Measurements from ENCODE around the gene NIM1K.

- TF ChIP-seq CTCF (IDR thresholded peaks at IDR 0.05; ENCODE audit: insufficient read depth, low read length) (no peak), GABPA (IDR thresholded peaks at IDR 0.05; ENCODE audit: low read depth) (no peak), POLR2AphosphoS5 (IDR thresholded peaks at IDR 0.05; ENCODE audit: low read depth) (no peak)
- TF ChIP-seq, protein P1, sequence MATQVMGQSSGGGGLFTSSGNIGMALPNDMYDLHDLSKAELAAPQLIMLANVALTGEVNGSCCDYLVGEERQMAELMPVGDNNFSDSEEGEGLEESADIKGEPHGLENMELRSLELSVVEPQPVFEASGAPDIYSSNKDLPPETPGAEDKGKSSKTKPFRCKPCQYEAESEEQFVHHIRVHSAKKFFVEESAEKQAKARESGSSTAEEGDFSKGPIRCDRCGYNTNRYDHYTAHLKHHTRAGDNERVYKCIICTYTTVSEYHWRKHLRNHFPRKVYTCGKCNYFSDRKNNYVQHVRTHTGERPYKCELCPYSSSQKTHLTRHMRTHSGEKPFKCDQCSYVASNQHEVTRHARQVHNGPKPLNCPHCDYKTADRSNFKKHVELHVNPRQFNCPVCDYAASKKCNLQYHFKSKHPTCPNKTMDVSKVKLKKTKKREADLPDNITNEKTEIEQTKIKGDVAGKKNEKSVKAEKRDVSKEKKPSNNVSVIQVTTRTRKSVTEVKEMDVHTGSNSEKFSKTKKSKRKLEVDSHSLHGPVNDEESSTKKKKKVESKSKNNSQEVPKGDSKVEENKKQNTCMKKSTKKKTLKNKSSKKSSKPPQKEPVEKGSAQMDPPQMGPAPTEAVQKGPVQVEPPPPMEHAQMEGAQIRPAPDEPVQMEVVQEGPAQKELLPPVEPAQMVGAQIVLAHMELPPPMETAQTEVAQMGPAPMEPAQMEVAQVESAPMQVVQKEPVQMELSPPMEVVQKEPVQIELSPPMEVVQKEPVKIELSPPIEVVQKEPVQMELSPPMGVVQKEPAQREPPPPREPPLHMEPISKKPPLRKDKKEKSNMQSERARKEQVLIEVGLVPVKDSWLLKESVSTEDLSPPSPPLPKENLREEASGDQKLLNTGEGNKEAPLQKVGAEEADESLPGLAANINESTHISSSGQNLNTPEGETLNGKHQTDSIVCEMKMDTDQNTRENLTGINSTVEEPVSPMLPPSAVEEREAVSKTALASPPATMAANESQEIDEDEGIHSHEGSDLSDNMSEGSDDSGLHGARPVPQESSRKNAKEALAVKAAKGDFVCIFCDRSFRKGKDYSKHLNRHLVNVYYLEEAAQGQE (IDR thresholded peaks at IDR 0.05; ENCODE audit: insufficient replicate concordance, low read depth), result no peak
These were observed 39.1 kb upstream of the NIM1K start for GRCh38 chr5:43152946-43153345.

Measured in HL-60 (cell line).